ENCODE data around the gene ATP2A3.

ATP2A3 gene

GRCh38 chr17:3910420-3911270 is 53.6 kb downstream of the ATP2A3 start:
- no peak for TF ChIP-seq CTCF (IDR thresholded peaks at IDR 0.05; ENCODE audit: insufficient read depth, missing control alignments)
- DNase-seq (ENCODE audit: insufficient read length, low spot score) (no peak), FAIRE-seq (no peak)

GRCh38 chr17:3909257-3909656 is 55.0 kb downstream of the ATP2A3 start:
- DNase-seq (ENCODE audit: insufficient read length, low spot score): no peak
- FAIRE-seq: no peak
- no peak for TF ChIP-seq CTCF (IDR thresholded peaks at IDR 0.05; ENCODE audit: insufficient read depth, missing control alignments)

GRCh38 chr17:3907483-3908216 is 56.6 kb downstream of the ATP2A3 start:
- FAIRE-seq (no peak), DNase-seq (ENCODE audit: insufficient read length, low spot score) (no peak)
- TF ChIP-seq CTCF (IDR thresholded peaks at IDR 0.05; ENCODE audit: insufficient read depth, missing control alignments): no peak

GRCh38 chr17:3906881-3907280 is 57.4 kb downstream of the ATP2A3 start:
- no peak for TF ChIP-seq CTCF (IDR thresholded peaks at IDR 0.05; ENCODE audit: insufficient read depth, missing control alignments)
- no peak for DNase-seq (ENCODE audit: insufficient read length, low spot score)
- FAIRE-seq: no peak

- DNase-seq (ENCODE audit: insufficient read length, low spot score) (no peak), FAIRE-seq (no peak)
- TF ChIP-seq CTCF (IDR thresholded peaks at IDR 0.05; ENCODE audit: insufficient read depth, missing control alignments): no peak
These were observed 59.2 kb downstream of the ATP2A3 start for GRCh38 chr17:3905017-3905520.

GRCh38 chr17:3904501-3904900 is 59.7 kb downstream of the ATP2A3 start:
- TF ChIP-seq CTCF (IDR thresholded peaks at IDR 0.05; ENCODE audit: insufficient read depth, missing control alignments): no peak
- FAIRE-seq: no peak
- no peak for DNase-seq (ENCODE audit: insufficient read length, low spot score)

Measured in D721Med (cell line).